Suprapubic skin (tissue), 4 donors: ENCODE data around the gene C2CD4B.

Experiments used
- CTCF ChIP-seq, 2 donors: fragments of 200-600 bp in 1 of 2; fragments of 450-650 bp in 1 of 2; sonication (generic) in 1 of 2; IDR thresholded peaks; one replicate each; pipeline ENCODE4 v1.5.1; 2016 to 2019; ENCODE audit warnings: antibody characterized with exemption in 2 of 2, mild to moderate bottlenecking in 1 of 2, moderate library complexity in 1 of 2
- EP300 ChIP-seq: sonication (generic); formaldehyde crosslinking; IDR thresholded peaks from one replicate; pipeline ENCODE4 v1.6.1; 2017; ENCODE audit warnings: antibody characterized with exemption
- POLR2A ChIP-seq, 2 donors: fragments of 450-650 bp; IDR thresholded peaks; one replicate each; pipeline ENCODE4 v1.6.1; 2017; ENCODE audit warnings: antibody characterized with exemption in 2 of 2, mild to moderate bottlenecking in 2 of 2, moderate library complexity in 2 of 2
- POLR2AphosphoS5 ChIP-seq, 3 donors: sonication (generic); formaldehyde crosslinking; IDR thresholded peaks; one replicate each; pipeline ENCODE4 v1.6.1; 2017; ENCODE audit warnings: antibody characterized with exemption in 3 of 3

- TF ChIP-seq POLR2AphosphoS5 (IDR thresholded peaks at IDR 0.05) (no peak), POLR2A (IDR thresholded peaks at IDR 0.05) (no peak), CTCF (IDR thresholded peaks at IDR 0.05) (no peak), EP300 (no peak)
Measured at GRCh38 chr15:62183130-62183529, 18.0 kb upstream of the C2CD4B start.
